H9 (cell line): Measurements from ENCODE around the gene ACTN1. TPM values are rescaled to one million over a fixed set of nuclear protein-coding genes. Genes with fewer than 3 reads are reported as not detected.

Experiments used
- DNase-seq: peaks from one replicate; pipeline ENCODE4 v3.0.0-alpha.2; 2017
- H2AFZ ChIP-seq: one replicate; pipeline ENCODE4 v1.6.1; 2013; ENCODE audit warnings: mild to moderate bottlenecking, low read length, control low read depth, moderate library complexity
- H2AK5ac ChIP-seq: 2 replicates; pipeline ENCODE4 v1.6.1; 2013; ENCODE audit warnings: low read length, control low read depth, mixed read lengths; ENCODE audit not compliant: insufficient read length
- H2BK120ac ChIP-seq: one replicate; pipeline ENCODE4 v1.6.1; 2013; ENCODE audit warnings: low read depth, mild to moderate bottlenecking, low read length, control low read depth, inconsistent platforms; ENCODE audit not compliant: poor library complexity, severe bottlenecking
- H2BK12ac ChIP-seq: 2 replicates; pipeline ENCODE4 v1.6.1; 2013; ENCODE audit warnings: low read length, control low read depth, mixed read lengths, low read depth; ENCODE audit not compliant: insufficient read length
- H2BK15ac ChIP-seq: 2 replicates; pipeline ENCODE4 v1.6.1; 2013; ENCODE audit warnings: low read depth, low read length, control low read depth
- H2BK20ac ChIP-seq: one replicate; pipeline ENCODE4 v1.6.1; 2013; ENCODE audit warnings: low read depth, mild to moderate bottlenecking, low read length, control low read depth, inconsistent platforms; ENCODE audit not compliant: poor library complexity, severe bottlenecking
- H2BK5ac ChIP-seq: 2 replicates; pipeline ENCODE4 v1.6.1; 2013; ENCODE audit warnings: low read length, control low read depth, mixed read lengths; ENCODE audit not compliant: insufficient read length
- H3K14ac ChIP-seq: 2 replicates; pipeline ENCODE4 v1.6.1; 2013; ENCODE audit warnings: low read length, control low read depth; ENCODE audit not compliant: insufficient read depth
- H3K18ac ChIP-seq: 2 replicates; pipeline ENCODE4 v1.6.1; 2013; ENCODE audit warnings: low read depth, mild to moderate bottlenecking, mixed read lengths, low read length, control low read depth; ENCODE audit not compliant: insufficient read length
- H3K23ac ChIP-seq: 2 replicates; pipeline ENCODE4 v1.6.1; 2013; ENCODE audit warnings: low read length, control low read depth, mixed read lengths, low read depth; ENCODE audit not compliant: insufficient read length
- H3K23me2 ChIP-seq: 2 replicates; pipeline ENCODE4 v1.6.1; 2013; ENCODE audit warnings: low read depth, mild to moderate bottlenecking, mixed read lengths, low read length, control low read depth; ENCODE audit not compliant: insufficient read length, poor library complexity, severe bottlenecking
- H3K27ac ChIP-seq: 2 replicates; pipeline ENCODE4 v1.5.1; 2013; ENCODE audit warnings: low read length, control low read depth, mixed read lengths, low read depth; ENCODE audit not compliant: insufficient read length
- H3K27me3 ChIP-seq: 2 replicates; pipeline ENCODE4 v1.6.1; 2013; ENCODE audit warnings: low read length, control low read depth, inconsistent platforms; ENCODE audit not compliant: insufficient read depth
- H3K4ac ChIP-seq: 2 replicates; pipeline ENCODE4 v1.6.1; 2013; ENCODE audit warnings: low read depth, mild to moderate bottlenecking, control low read depth, inconsistent platforms, low read length, moderate library complexity
- H3K4me1 ChIP-seq: 2 replicates; pipeline ENCODE4 v1.6.1; 2013; ENCODE audit warnings: low read length, control low read depth, inconsistent platforms; ENCODE audit not compliant: insufficient read depth
- H3K4me2 ChIP-seq: 2 replicates; pipeline ENCODE4 v1.6.1; 2013; ENCODE audit warnings: low read length, control low read depth, mixed read lengths; ENCODE audit not compliant: insufficient read length, insufficient read depth
- H3K56ac ChIP-seq: 2 replicates; pipeline ENCODE4 v1.6.1; 2013; ENCODE audit warnings: low read depth, mild to moderate bottlenecking, mixed read lengths, low read length, control low read depth; ENCODE audit not compliant: insufficient read length
- H3K79me1 ChIP-seq: 2 replicates; pipeline ENCODE4 v1.6.1; 2013; ENCODE audit warnings: low read depth, mild to moderate bottlenecking, moderate library complexity, low read length, control low read depth, inconsistent platforms; ENCODE audit not compliant: insufficient read depth, poor library complexity, severe bottlenecking
- H3K79me2 ChIP-seq: 2 replicates; pipeline ENCODE4 v1.6.1; 2013; ENCODE audit warnings: low read length, control low read depth, inconsistent platforms; ENCODE audit not compliant: insufficient read depth
- H3K9ac ChIP-seq: 2 replicates; pipeline ENCODE4 v1.6.1; 2013; ENCODE audit warnings: low read length, control low read depth, mixed read lengths; ENCODE audit not compliant: insufficient read length; ENCODE audit errors: extremely low read depth
- H3K9me3 ChIP-seq: one replicate; pipeline ENCODE4 v1.6.1; 2013; ENCODE audit warnings: low read depth, low read length, inconsistent platforms; ENCODE audit not compliant: control insufficient read depth
- H3T11ph ChIP-seq: one replicate; pipeline ENCODE4 v1.6.1; 2013; ENCODE audit warnings: mild to moderate bottlenecking, low read length, control low read depth, inconsistent platforms
- H4K20me1 ChIP-seq: one replicate; pipeline ENCODE4 v1.6.1; 2013; ENCODE audit not compliant: control insufficient read depth, insufficient read length, insufficient read depth
- H4K5ac ChIP-seq: 2 replicates; pipeline ENCODE4 v1.6.1; 2013; ENCODE audit warnings: low read depth, mild to moderate bottlenecking, mixed read lengths, low read length, control low read depth; ENCODE audit not compliant: insufficient read length
- H4K8ac ChIP-seq: replicated peaks from 2 replicates; pipeline ENCODE4 v1.6.1; 2013; ENCODE audit warnings: low read length, control low read depth, mixed read lengths, low read depth; ENCODE audit not compliant: insufficient read length
- H4K91ac ChIP-seq: 2 replicates; pipeline ENCODE4 v1.6.1; 2013; ENCODE audit warnings: low read depth, mild to moderate bottlenecking, moderate library complexity, mixed read lengths, low read length, control low read depth; ENCODE audit not compliant: insufficient read length
- H3K27ac Mint-ChIP-seq, 3 experiments: 2 replicates in 2 of 3; 3 replicates in 1 of 3; pipeline ENCODE4 v1.8.0; 2020 to 2021; ENCODE audit warnings: mixed read lengths in 3 of 3, mild to moderate bottlenecking in 1 of 3, moderate library complexity in 1 of 3
- H3K27me3 Mint-ChIP-seq: 2 replicates; pipeline ENCODE4 v1.8.0; 2021; ENCODE audit warnings: low read depth, mild to moderate bottlenecking, moderate library complexity, mixed read lengths
- H3K36me3 Mint-ChIP-seq, 3 experiments: 2 replicates in 2 of 3; 3 replicates in 1 of 3; pipeline ENCODE4 v1.8.0; 2020 to 2021; ENCODE audit warnings: low read depth in 3 of 3, mixed read lengths in 3 of 3; ENCODE audit not compliant: insufficient read depth in 1 of 3
- H3K4me1 Mint-ChIP-seq, 2 experiments: 2 replicates each; pipeline ENCODE4 v1.8.0; 2020; ENCODE audit warnings: mixed read lengths in 2 of 2
- H3K4me3 Mint-ChIP-seq, 2 experiments: 2 replicates in 1 of 2; 3 replicates in 1 of 2; pipeline ENCODE4 v1.8.0; 2020 to 2021; ENCODE audit warnings: mild to moderate bottlenecking in 2 of 2, mixed read lengths in 2 of 2, moderate library complexity in 1 of 2
- H3K9me3 Mint-ChIP-seq, 2 experiments: 2 replicates in 1 of 2; 3 replicates in 1 of 2; pipeline ENCODE4 v1.8.0; 2020; ENCODE audit warnings: mild to moderate bottlenecking in 2 of 2, mixed read lengths in 2 of 2, moderate library complexity in 1 of 2
- WGBS: extraction: QIAGEN DNeasy Blood & Tissue Kit; methylation state at CpG from one replicate; pipeline ENCODE4 v1.1.7; 2013; ENCODE audit warnings: missing lambda C conversion rate, low lambda C conversion rate, mixed read lengths; ENCODE audit not compliant: insufficient read length; ENCODE audit errors: extremely low coverage; 5-methylcytosine and 5-hydroxymethylcytosine counted together
- total RNA-seq: library from RNA; stranded (reverse); gene quantifications from 2 replicates; pipeline ENCODE4 v1.2.1, GENCODE V29; 2021
- TF ChIP-seq, protein P1 (sequence below): fragments of 200-600 bp; sonication (generic); conservative IDR thresholded peaks from 3 replicates; pipeline ENCODE4 v1.8.0; 2021; ENCODE audit warnings: antibody characterized with exemption, mild to moderate bottlenecking

ACTN1 gene
- total RNA-seq, 1 experiment from 2014 or later = 219 TPM

DNA sequence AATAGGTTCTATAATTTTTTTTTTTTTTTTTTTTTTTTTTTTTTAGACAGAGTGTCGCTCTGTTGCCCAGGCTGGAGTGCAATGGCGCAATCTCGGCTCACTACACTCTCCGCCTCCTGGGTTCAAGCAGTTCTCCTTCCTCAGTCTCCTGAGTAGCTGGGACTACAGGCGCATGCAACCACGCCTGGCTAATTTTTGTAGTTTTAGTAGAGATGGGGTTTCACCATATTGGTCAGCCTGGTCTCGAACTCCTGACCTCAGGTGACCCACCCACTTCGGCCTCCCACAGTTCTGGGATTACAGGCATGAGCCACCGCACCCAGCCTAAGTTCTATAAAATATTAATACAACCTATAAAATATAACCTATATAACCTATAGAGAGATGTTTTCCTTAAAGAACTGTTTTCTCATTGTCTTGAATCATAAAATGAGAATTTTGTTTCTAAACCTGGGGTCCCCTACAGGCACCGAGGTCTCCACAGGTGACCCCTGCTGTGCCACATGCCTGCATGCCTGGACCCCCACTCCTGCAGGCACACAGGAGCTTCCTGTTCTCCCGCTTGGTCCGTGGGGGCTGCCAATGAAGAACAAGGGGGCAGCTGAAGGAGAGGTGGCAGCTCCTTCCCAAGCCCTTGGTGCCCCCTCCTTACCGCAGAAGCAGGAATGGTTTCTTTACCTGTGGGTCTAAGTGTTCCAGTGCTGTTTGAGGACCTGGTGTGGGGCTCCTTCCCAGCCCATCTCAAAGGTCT lies 115.3 kb downstream of the ACTN1 start:
- Histone ChIP-seq H3T11ph (no peak overlapping the region), H4K91ac (no peak overlapping the region), H3K9ac (no peak overlapping the region), H3K27ac (no peak overlapping the region), H3K4me2 (no peak overlapping the region), H4K20me1 (no peaks in the 10 kb centered on the region), H4K5ac (no peak overlapping the region), H3K79me2 (no peaks in the 10 kb centered on the region), H2AK5ac (no peak overlapping the region), H2BK15ac (no peak overlapping the region), H2BK20ac (no peak overlapping the region), H3K23me2 (no peaks in the 10 kb centered on the region), H3K4ac (no peak overlapping the region), H3K27me3 (no peaks in the 10 kb centered on the region), H2BK12ac (no peak overlapping the region), H2AFZ (no peak overlapping the region), H3K9me3 (no peaks in the 10 kb centered on the region), H3K14ac (no peak overlapping the region), H2BK120ac (no peak overlapping the region), H3K79me1 (no peaks in the 10 kb centered on the region), H3K23ac (no peak overlapping the region), H2BK5ac (no peak overlapping the region), H3K56ac (no peak overlapping the region), H3K4me1 (no peaks in the 10 kb centered on the region), H3K18ac (no peak overlapping the region), H4K8ac (no peak overlapping the region)
- TF ChIP-seq, protein P1, sequence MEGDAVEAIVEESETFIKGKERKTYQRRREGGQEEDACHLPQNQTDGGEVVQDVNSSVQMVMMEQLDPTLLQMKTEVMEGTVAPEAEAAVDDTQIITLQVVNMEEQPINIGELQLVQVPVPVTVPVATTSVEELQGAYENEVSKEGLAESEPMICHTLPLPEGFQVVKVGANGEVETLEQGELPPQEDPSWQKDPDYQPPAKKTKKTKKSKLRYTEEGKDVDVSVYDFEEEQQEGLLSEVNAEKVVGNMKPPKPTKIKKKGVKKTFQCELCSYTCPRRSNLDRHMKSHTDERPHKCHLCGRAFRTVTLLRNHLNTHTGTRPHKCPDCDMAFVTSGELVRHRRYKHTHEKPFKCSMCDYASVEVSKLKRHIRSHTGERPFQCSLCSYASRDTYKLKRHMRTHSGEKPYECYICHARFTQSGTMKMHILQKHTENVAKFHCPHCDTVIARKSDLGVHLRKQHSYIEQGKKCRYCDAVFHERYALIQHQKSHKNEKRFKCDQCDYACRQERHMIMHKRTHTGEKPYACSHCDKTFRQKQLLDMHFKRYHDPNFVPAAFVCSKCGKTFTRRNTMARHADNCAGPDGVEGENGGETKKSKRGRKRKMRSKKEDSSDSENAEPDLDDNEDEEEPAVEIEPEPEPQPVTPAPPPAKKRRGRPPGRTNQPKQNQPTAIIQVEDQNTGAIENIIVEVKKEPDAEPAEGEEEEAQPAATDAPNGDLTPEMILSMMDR = no peak
- Mint-ChIP-seq H3K9me3 (peaks cover 9 to 11% of the 10 kb centered on the region in 2 experiments), H3K27ac (no peak overlapping the region), H3K27me3 (peaks cover 2% of the 10 kb centered on the region; the same call in 1 of the 2 replicates), H3K4me1 (peaks cover 2 to 9% of the 10 kb centered on the region in 2 experiments), H3K36me3 (peaks cover 2 to 11% (median 7%) of the 10 kb centered on the region in 3 experiments; a peak in 4 of 7 replicates), H3K4me3 (no peak overlapping the region)
- no peak for DNase-seq
- WGBS = no CpG with 5 or more reads among the region's 13 CpGs
